ENCODE results near the gene NDUFA6.
A peak's percentile ranks its signal among the peaks of the same experiment; 100 is the strongest.
"Not testable (repeated sequence)": the region's sequence is repeated elsewhere in the genome, so short reads cannot be mapped to it uniquely, and the experiment has no call there.

The NDUFA6 gene

DNA sequence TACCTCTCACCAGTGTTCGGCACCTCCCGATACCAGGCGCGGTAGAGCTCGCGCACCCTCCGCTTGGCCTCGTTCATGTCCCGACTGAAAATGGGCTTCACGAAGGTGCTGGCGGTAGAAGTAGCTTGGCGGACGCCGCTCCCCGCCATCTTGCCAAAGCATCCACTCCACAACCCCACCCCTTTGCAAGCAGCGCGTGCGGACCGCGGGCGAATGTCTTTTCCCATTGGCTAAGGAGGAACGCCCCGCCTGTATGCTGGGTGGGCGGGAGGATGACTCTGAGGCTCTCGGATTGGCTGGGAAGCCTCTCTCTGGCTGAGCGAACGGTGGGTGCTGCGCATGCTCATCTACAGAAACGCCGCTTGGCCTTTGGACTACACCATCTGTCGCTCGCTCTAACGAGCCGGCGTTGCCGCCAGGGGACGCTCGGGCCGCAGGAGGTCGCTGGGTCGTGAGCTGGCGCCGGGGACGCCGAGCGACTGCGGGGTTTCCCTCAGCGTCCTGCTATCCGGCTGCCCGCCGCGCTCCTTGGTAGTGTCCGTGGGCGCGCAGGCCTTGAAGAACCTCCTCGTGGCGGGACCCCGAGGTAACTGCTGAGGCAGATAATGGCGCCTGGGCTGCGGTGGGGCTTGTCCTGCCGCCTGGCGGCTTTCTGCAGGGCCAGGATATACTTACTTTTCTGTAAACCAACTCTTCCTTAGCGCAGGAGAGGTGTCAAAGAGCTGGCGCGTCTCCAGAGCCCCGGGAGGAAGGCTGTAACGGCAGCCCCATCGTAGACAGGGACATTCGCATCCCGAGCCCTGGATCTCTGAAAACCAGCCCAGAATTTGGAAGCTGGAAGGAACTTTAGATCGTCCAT, at the start of gene NDUFA6:
NDUFA6 (minus strand) TSS at position 177 of the 859 bp plus-strand sequence; CDS start at position 149, 28 bp downstream.
- H3K4me3 ChIP-seq (ENCODE audit: low read length), result peak within 1 kb of the TSS; percentile 100
- peaks cover 16% of the 10 kb centered on the region for H3F3A ChIP-seq (ENCODE audit: insufficient read depth, low read length)
- peaks cover 10% of the 10 kb centered on the region for H3K4me1 ChIP-seq (ENCODE audit: low read length)
- H3K9me3 ChIP-seq (replicated peaks; ENCODE audit: insufficient read depth, low read length), result no peaks in the 10 kb centered on the region
- peak within 1 kb of the TSS; percentile 97 for H3K9ac ChIP-seq (ENCODE audit: low read length)
- peaks cover 40% of the 10 kb centered on the region for H3K79me2 ChIP-seq (ENCODE audit: low read length)
- peak within 1 kb of the TSS; percentile 85 for H2AFZ ChIP-seq (ENCODE audit: low read length)
- H3K27ac ChIP-seq (ENCODE audit: low read length), result peak within 1 kb of the TSS; percentile 90
- TF ChIP-seq EZH2phosphoT487 (IDR thresholded peaks at IDR 0.05; ENCODE audit: low read length), result no peak
- no peak for TF ChIP-seq EZH2 (optimal IDR thresholded peaks at IDR 0.05; ENCODE audit: low read depth, low read length)
- TF ChIP-seq, protein P1, sequence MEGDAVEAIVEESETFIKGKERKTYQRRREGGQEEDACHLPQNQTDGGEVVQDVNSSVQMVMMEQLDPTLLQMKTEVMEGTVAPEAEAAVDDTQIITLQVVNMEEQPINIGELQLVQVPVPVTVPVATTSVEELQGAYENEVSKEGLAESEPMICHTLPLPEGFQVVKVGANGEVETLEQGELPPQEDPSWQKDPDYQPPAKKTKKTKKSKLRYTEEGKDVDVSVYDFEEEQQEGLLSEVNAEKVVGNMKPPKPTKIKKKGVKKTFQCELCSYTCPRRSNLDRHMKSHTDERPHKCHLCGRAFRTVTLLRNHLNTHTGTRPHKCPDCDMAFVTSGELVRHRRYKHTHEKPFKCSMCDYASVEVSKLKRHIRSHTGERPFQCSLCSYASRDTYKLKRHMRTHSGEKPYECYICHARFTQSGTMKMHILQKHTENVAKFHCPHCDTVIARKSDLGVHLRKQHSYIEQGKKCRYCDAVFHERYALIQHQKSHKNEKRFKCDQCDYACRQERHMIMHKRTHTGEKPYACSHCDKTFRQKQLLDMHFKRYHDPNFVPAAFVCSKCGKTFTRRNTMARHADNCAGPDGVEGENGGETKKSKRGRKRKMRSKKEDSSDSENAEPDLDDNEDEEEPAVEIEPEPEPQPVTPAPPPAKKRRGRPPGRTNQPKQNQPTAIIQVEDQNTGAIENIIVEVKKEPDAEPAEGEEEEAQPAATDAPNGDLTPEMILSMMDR (IDR thresholded peaks at IDR 0.05; ENCODE audit: low read length), result peak; percentile 95
- no peaks in the 10 kb centered on the region for H4K20me1 ChIP-seq (ENCODE audit: insufficient read depth, low read length)
- H3K9me2 ChIP-seq (replicated peaks; ENCODE audit: insufficient read depth, low read length), result no peaks in the 10 kb centered on the region
- peak; percentile 99 for DNase-seq
- H3K27me3 ChIP-seq (replicated peaks; ENCODE audit: insufficient read depth, low read length), result no peaks in the 10 kb centered on the region
- H3K4me2 ChIP-seq (ENCODE audit: low read depth, low read length), result peak within 1 kb of the TSS; percentile 87
- peaks cover 17% of the 10 kb centered on the region for H3K36me3 ChIP-seq (replicated peaks; ENCODE audit: insufficient read depth, low read length)

GRCh38 chr22:42140153-42140552, 49.6 kb upstream of the NDUFA6 start:
- H3K79me2 ChIP-seq (ENCODE audit: low read length); H3K4me2 ChIP-seq (ENCODE audit: low read depth, low read length); H3K9ac ChIP-seq (ENCODE audit: low read length); DNase-seq; H2AFZ ChIP-seq (ENCODE audit: low read length); H3F3A ChIP-seq (ENCODE audit: insufficient read depth, low read length); H3K4me3 ChIP-seq (ENCODE audit: low read length); H3K9me3 ChIP-seq (replicated peaks; ENCODE audit: insufficient read depth, low read length); H3K4me1 ChIP-seq (ENCODE audit: low read length); H3K27me3 ChIP-seq (replicated peaks; ENCODE audit: insufficient read depth, low read length); H3K36me3 ChIP-seq (replicated peaks; ENCODE audit: insufficient read depth, low read length); H3K9me2 ChIP-seq (replicated peaks; ENCODE audit: insufficient read depth, low read length); H4K20me1 ChIP-seq (ENCODE audit: insufficient read depth, low read length); H3K27ac ChIP-seq (ENCODE audit: low read length): not testable (repeated sequence)

GRCh38 chr22:42139508-42139907, 48.9 kb upstream of the NDUFA6 start:
- H2AFZ ChIP-seq (ENCODE audit: low read length); H3K27me3 ChIP-seq (replicated peaks; ENCODE audit: insufficient read depth, low read length); H3K79me2 ChIP-seq (ENCODE audit: low read length); H3K4me3 ChIP-seq (ENCODE audit: low read length); H4K20me1 ChIP-seq (ENCODE audit: insufficient read depth, low read length); H3F3A ChIP-seq (ENCODE audit: insufficient read depth, low read length); H3K9me3 ChIP-seq (replicated peaks; ENCODE audit: insufficient read depth, low read length); H3K9ac ChIP-seq (ENCODE audit: low read length); DNase-seq; H3K27ac ChIP-seq (ENCODE audit: low read length); H3K4me2 ChIP-seq (ENCODE audit: low read depth, low read length); H3K9me2 ChIP-seq (replicated peaks; ENCODE audit: insufficient read depth, low read length); H3K36me3 ChIP-seq (replicated peaks; ENCODE audit: insufficient read depth, low read length); H3K4me1 ChIP-seq (ENCODE audit: low read length): not testable (repeated sequence)

GRCh38 chr22:42138972-42139371, 48.4 kb upstream of the NDUFA6 start:
- Histone ChIP-seq H3K4me2 (ENCODE audit: low read depth, low read length) (no peak overlapping the region), H3K36me3 (replicated peaks; ENCODE audit: insufficient read depth, low read length) (no peaks in the 10 kb centered on the region), H3K27me3 (replicated peaks; ENCODE audit: insufficient read depth, low read length) (no peaks in the 10 kb centered on the region), H4K20me1 (ENCODE audit: insufficient read depth, low read length) (no peaks in the 10 kb centered on the region), H3K4me1 (ENCODE audit: low read length) (no peaks in the 10 kb centered on the region), H3K9me2 (replicated peaks; ENCODE audit: insufficient read depth, low read length) (no peaks in the 10 kb centered on the region), H3F3A (ENCODE audit: insufficient read depth, low read length) (no peaks in the 10 kb centered on the region), H3K79me2 (ENCODE audit: low read length) (no peaks in the 10 kb centered on the region), H3K9ac (ENCODE audit: low read length) (no peak overlapping the region), H3K9me3 (replicated peaks; ENCODE audit: insufficient read depth, low read length) (no peaks in the 10 kb centered on the region), H3K4me3 (ENCODE audit: low read length) (no peak overlapping the region), H3K27ac (ENCODE audit: low read length) (no peak overlapping the region), H2AFZ (ENCODE audit: low read length) (no peak overlapping the region)
- TF ChIP-seq, protein P1 (IDR thresholded peaks at IDR 0.05; ENCODE audit: low read length), result no peak
- TF ChIP-seq EZH2phosphoT487 (IDR thresholded peaks at IDR 0.05; ENCODE audit: low read length) (no peak), EZH2 (optimal IDR thresholded peaks at IDR 0.05; ENCODE audit: low read depth, low read length) (no peak)
- no peak for DNase-seq

All from MM.1S (cell line).